B cell (primary cell): ENCODE data around the gene PLCD3.

ENCODE experiments used
- EZH2 ChIP-seq: IDR thresholded peaks from 2 replicates; pipeline ENCODE4 v1.6.1; 2012; ENCODE audit warnings: borderline replicate concordance, low read depth, mild to moderate bottlenecking, moderate library complexity, low read length; ENCODE audit not compliant: insufficient read depth, poor library complexity, severe bottlenecking
- TF ChIP-seq, protein P1 (sequence below): fragments of 200-600 bp; IDR thresholded peaks from one replicate; pipeline ENCODE4 v1.8.0; 2022; ENCODE audit warnings: antibody characterized with exemption, mild to moderate bottlenecking

- TF ChIP-seq, protein P1, sequence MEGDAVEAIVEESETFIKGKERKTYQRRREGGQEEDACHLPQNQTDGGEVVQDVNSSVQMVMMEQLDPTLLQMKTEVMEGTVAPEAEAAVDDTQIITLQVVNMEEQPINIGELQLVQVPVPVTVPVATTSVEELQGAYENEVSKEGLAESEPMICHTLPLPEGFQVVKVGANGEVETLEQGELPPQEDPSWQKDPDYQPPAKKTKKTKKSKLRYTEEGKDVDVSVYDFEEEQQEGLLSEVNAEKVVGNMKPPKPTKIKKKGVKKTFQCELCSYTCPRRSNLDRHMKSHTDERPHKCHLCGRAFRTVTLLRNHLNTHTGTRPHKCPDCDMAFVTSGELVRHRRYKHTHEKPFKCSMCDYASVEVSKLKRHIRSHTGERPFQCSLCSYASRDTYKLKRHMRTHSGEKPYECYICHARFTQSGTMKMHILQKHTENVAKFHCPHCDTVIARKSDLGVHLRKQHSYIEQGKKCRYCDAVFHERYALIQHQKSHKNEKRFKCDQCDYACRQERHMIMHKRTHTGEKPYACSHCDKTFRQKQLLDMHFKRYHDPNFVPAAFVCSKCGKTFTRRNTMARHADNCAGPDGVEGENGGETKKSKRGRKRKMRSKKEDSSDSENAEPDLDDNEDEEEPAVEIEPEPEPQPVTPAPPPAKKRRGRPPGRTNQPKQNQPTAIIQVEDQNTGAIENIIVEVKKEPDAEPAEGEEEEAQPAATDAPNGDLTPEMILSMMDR, result no peak
- TF ChIP-seq EZH2, result no peak
Observed at GRCh38 chr17:45147581-45148182, 15.4 kb upstream of the PLCD3 start.
